ENCODE measurements around the gene DCST1. TPM values are rescaled to one million over a fixed set of nuclear protein-coding genes. Genes with fewer than 3 reads are reported as not detected.

DCST1 gene
- total and polyA plus RNA-seq, 2 of the 13 experiments (the other 11 are each of a cell fraction or from before 2014, with no cell fraction given): 0.04 TPM; not detected in 1

DNA sequence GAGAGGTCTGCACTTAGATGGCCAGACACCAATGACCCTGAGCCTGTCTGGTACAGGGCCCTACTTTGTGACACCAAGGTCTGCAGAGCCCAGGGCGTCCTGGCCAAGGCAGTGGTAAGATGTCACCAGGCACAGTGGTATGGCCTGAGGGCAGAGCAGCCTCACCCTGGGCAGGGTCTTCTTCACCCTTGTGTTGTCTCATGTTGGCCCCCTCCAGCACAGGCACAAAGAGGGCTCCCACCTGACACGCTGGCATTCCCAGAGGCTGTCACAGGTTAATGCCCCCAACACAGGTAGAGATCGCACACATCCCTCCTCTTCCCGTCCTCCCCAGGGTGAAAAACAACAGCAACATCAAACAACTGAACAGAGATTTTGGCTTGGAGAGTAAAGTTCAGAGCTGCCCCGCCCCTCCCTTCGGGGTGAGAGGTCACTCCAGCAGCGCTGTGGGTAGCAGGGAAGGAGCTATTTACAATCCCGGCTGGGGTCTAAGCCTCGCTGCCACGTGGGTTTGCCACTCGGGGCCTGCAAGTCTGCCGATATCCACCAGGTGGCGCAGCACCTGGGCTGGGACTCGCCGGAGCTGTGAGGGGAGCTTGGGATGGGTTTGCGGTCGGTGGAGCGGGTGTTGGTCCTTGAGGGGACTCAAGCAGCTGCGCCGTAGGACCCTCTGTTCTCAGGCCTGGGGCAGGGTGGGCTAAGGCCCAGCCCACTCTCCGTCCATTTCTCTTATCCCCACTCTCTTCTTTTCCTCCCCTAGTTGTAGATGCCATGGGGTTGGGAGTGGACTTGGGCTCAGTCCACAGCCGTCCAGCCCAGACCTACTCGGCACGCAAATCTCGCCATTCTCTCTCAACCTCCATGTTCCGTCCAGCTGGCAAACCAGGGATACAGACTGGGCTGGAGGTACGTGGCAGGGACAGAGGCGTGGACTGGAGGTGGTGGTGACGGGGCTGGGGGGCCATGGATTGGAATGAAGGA lies 57.7 kb downstream of the DCST1 start:
- H3K36me3 ChIP-seq (replicated peaks in 1 of 2; ENCODE audit: control insufficient read depth in 1 of 2, insufficient read depth in 2 of 2, low read length in 2 of 2): no peaks in the 10 kb centered on the region
- H3K79me2 ChIP-seq (ENCODE audit: insufficient read depth, low read length): no peaks in the 10 kb centered on the region
- no peaks in the 10 kb centered on the region for H3K9me3 ChIP-seq (ENCODE audit: low read length)
- WGBS (ENCODE audit: low lambda C conversion rate): 13% methylated on average over 23 of the region's 29 CpGs
- DNase-seq (ENCODE audit: low spot score) (peak; percentile 78), FAIRE-seq (peak; percentile 68), ATAC-seq (peak; percentile 79)
- H3K27me3 ChIP-seq (ENCODE audit: control insufficient read depth in 1 of 2, insufficient read depth in 2 of 2, low read length in 2 of 2): peaks cover 0 to 2% of the 10 kb centered on the region in 2 experiments; a peak in 1 of 5 replicates
- intact Hi-C loops (cut with micrococcal nuclease; ENCODE audit: unreplicated experiment) (loop anchor here (5.0 kb wide), 1 partner anchor 36 kb away; the partner anchor contains the start of gene EFNA1), in situ Hi-C loops (cut with HindIII; ENCODE audit: extremely low pct_ligation_motif_present, low pct_unique_long_range_greater_than_20kb) (loop anchor here (5.0 kb wide), 2 partner anchors 36 to 76 kb away; partner anchors contain the start of gene EFNA1)
- no peak overlapping the region for H2AFZ ChIP-seq (ENCODE audit: low read length)
- no TSS peak for BruUV-seq (replicated peaks)
- H4K20me1 ChIP-seq (ENCODE audit: insufficient read depth, low read length): no peaks in the 10 kb centered on the region
- peak overlapping the region; percentile 75 for H3K4me2 ChIP-seq (ENCODE audit: low read depth, low read length)
- POLR2A ChIA-PET: interaction anchor here (0.6 to 2.2 kb wide), 15 partner anchors 9 to 121 kb away, joined by 3 to 75 read pairs (median 4); partner anchors contain the start of genes ADAM15, EFNA1, KRTCAP2 and SHC1
- CTCF ChIA-PET (ENCODE audit: low intra/inter-chr PET ratio, low total read pairs): interaction anchor here (4.7 to 6.6 kb wide), 2 partner anchors 44 to 76 kb away, joined by 18 to 165 read pairs; partner anchors contain the start of gene SLC50A1
- peak overlapping the region; percentile 30; the same call in 1 of the 2 replicates for H3K9ac ChIP-seq (ENCODE audit: insufficient read depth, low read depth, low read length)
- H3K4me1 ChIP-seq (ENCODE audit: insufficient read depth, low read length): peaks cover 77% of the 10 kb centered on the region
- H3K4me3 ChIP-seq (replicated peaks in 1 of 3; ENCODE audit: insufficient read depth in 1 of 3, low read depth in 2 of 3, low read length in 3 of 3): peak overlapping the region in 2 of 3 experiments; percentile 9 to 54; a peak in 2 of 6 replicates
- peak overlapping the region; percentile 52 for H3K27ac ChIP-seq (ENCODE audit: extremely low read length, insufficient read depth, low read length)
- no peak for TF ChIP-seq RBAK (CRISPR knock-in tag; IDR thresholded peaks at IDR 0.05)
- TF ChIP-seq ATF2 (CRISPR knock-in tag; IDR thresholded peaks at IDR 0.05): peak; percentile 68; the same call in 1 of the 2 replicates
- TF ChIP-seq, protein P1, sequence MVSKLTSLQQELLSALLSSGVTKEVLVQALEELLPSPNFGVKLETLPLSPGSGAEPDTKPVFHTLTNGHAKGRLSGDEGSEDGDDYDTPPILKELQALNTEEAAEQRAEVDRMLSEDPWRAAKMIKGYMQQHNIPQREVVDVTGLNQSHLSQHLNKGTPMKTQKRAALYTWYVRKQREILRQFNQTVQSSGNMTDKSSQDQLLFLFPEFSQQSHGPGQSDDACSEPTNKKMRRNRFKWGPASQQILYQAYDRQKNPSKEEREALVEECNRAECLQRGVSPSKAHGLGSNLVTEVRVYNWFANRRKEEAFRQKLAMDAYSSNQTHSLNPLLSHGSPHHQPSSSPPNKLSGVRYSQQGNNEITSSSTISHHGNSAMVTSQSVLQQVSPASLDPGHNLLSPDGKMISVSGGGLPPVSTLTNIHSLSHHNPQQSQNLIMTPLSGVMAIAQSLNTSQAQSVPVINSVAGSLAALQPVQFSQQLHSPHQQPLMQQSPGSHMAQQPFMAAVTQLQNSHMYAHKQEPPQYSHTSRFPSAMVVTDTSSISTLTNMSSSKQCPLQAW (CRISPR knock-in tag; IDR thresholded peaks at IDR 0.05): peak; percentile 91
- peak; percentile 88 for TF ChIP-seq PHF21A (CRISPR knock-in tag; IDR thresholded peaks at IDR 0.05)
- peak; percentile 98 for TF ChIP-seq CTCF (CRISPR knock-in tag; IDR thresholded peaks at IDR 0.05)
- TF ChIP-seq MXD1 (CRISPR knock-in tag; IDR thresholded peaks at IDR 0.05): no peak
- TF ChIP-seq, protein P2, sequence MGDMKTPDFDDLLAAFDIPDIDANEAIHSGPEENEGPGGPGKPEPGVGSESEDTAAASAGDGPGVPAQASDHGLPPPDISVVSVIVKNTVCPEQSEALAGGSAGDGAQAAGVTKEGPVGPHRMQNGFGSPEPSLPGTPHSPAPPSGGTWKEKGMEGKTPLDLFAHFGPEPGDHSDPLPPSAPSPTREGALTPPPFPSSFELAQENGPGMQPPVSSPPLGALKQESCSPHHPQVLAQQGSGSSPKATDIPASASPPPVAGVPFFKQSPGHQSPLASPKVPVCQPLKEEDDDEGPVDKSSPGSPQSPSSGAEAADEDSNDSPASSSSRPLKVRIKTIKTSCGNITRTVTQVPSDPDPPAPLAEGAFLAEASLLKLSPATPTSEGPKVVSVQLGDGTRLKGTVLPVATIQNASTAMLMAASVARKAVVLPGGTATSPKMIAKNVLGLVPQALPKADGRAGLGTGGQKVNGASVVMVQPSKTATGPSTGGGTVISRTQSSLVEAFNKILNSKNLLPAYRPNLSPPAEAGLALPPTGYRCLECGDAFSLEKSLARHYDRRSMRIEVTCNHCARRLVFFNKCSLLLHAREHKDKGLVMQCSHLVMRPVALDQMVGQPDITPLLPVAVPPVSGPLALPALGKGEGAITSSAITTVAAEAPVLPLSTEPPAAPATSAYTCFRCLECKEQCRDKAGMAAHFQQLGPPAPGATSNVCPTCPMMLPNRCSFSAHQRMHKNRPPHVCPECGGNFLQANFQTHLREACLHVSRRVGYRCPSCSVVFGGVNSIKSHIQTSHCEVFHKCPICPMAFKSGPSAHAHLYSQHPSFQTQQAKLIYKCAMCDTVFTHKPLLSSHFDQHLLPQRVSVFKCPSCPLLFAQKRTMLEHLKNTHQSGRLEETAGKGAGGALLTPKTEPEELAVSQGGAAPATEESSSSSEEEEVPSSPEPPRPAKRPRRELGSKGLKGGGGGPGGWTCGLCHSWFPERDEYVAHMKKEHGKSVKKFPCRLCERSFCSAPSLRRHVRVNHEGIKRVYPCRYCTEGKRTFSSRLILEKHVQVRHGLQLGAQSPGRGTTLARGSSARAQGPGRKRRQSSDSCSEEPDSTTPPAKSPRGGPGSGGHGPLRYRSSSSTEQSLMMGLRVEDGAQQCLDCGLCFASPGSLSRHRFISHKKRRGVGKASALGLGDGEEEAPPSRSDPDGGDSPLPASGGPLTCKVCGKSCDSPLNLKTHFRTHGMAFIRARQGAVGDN (CRISPR knock-in tag; IDR thresholded peaks at IDR 0.05): peak; percentile 93
- TF ChIP-seq ZBTB39 (CRISPR knock-in tag; IDR thresholded peaks at IDR 0.05): 0 out of 2 replicates have a peak, but pooled peaks have one; percentile 16
